H1 (cell line): ENCODE results near the gene PAPSS2. TPM values are rescaled to one million over a fixed set of nuclear protein-coding genes. Genes with fewer than 3 reads are reported as not detected.

Source experiments
- CTCF ChIA-PET: fragments of 300-600 bp; sonication (Branson Sonifier 250); formaldehyde crosslinking; loops from one replicate; lab custom pipeline; 2021; ENCODE audit not compliant: partially characterized antibody; lab: Charles Lee
- POLR2A ChIA-PET: fragments of 300-600 bp; sonication (Branson Sonifier 250); formaldehyde crosslinking; loops from one replicate; lab custom pipeline; 2021; ENCODE audit warnings: inconsistent platforms; ENCODE audit not compliant: partially characterized antibody; lab: Charles Lee
- DNase-seq, 2 experiments: peaks; one replicate each; pipeline versions ENCODE4 v3.0.0 to v3.0.0-alpha.2; 2010 to 2022; ENCODE audit warnings: low spot score in 2 of 2, low read depth in 1 of 2, mixed read lengths in 1 of 2
- FAIRE-seq: peaks from 2 replicates; lab custom pipeline; 2011; peaks lifted over from hg19 to GRCh38; lab: Jason Lieb, UNC
- H2AFZ ChIP-seq: 2 replicates; pipeline ENCODE4 v1.8.1; 2012; ENCODE audit warnings: low read length, inconsistent platforms
- H2AK5ac ChIP-seq: 2 replicates; pipeline ENCODE4 v1.6.1; 2013; ENCODE audit warnings: low read depth, low read length
- H2BK120ac ChIP-seq: replicated peaks from 2 replicates; pipeline ENCODE3; 2013; ENCODE audit warnings: low read depth, low read length, inconsistent platforms
- H2BK12ac ChIP-seq: 2 replicates; pipeline ENCODE4 v1.6.1; 2013; ENCODE audit warnings: low read depth, low read length
- H2BK15ac ChIP-seq: 2 replicates; pipeline ENCODE4 v1.6.1; 2013; ENCODE audit warnings: low read length
- H2BK20ac ChIP-seq: 2 replicates; pipeline ENCODE4 v1.6.1; 2013; ENCODE audit warnings: low read length
- H2BK5ac ChIP-seq: 2 replicates; pipeline ENCODE4 v1.6.1; 2013; ENCODE audit warnings: low read depth, low read length
- H3K14ac ChIP-seq: 2 replicates; pipeline ENCODE4 v1.6.1; 2013; ENCODE audit warnings: inconsistent platforms; ENCODE audit not compliant: insufficient read length
- H3K18ac ChIP-seq: 2 replicates; pipeline ENCODE4 v1.6.1; 2013; ENCODE audit warnings: low read length; ENCODE audit errors: extremely low read depth
- H3K23ac ChIP-seq: 2 replicates; pipeline ENCODE4 v1.6.1; 2013; ENCODE audit warnings: inconsistent platforms; ENCODE audit not compliant: insufficient read length
- H3K23me2 ChIP-seq: 2 replicates; pipeline ENCODE4 v1.6.1; 2013; ENCODE audit warnings: low read depth, low read length
- H3K27ac ChIP-seq: 2 replicates; pipeline ENCODE4 v1.6.1; 2011; ENCODE audit warnings: low read depth, low read length, inconsistent platforms
- H3K27me3 ChIP-seq, 4 experiments: replicated peaks in 1 of 4; 1 replicate in 1 of 4; 2 replicates in 3 of 4; pipeline versions ENCODE4 v1.6.1 to v1.8.1; 2011 to 2013; ENCODE audit warnings: low read length in 3 of 4, mild to moderate bottlenecking in 3 of 4, inconsistent platforms in 2 of 4, mixed read lengths in 2 of 4, moderate library complexity in 1 of 4; ENCODE audit not compliant: control insufficient read depth in 3 of 4, insufficient read depth in 3 of 4; ENCODE audit errors: extremely low read depth in 1 of 4
- H3K36me3 ChIP-seq, 4 experiments: 2 replicates each; pipeline versions ENCODE4 v1.6.1 to v1.8.1; 2011 to 2013; ENCODE audit warnings: mild to moderate bottlenecking in 4 of 4, low read length in 3 of 4, moderate library complexity in 2 of 4, control low read depth in 1 of 4, inconsistent platforms in 1 of 4; ENCODE audit not compliant: insufficient read depth in 4 of 4, control insufficient read depth in 2 of 4
- H3K4ac ChIP-seq: replicated peaks from 2 replicates; pipeline ENCODE3; 2013; ENCODE audit warnings: low read length, low read depth, mixed read lengths, inconsistent platforms; ENCODE audit not compliant: insufficient read length
- H3K4me1 ChIP-seq, 4 experiments: replicated peaks in 1 of 4; 1 replicate in 1 of 4; 2 replicates in 3 of 4; pipeline versions ENCODE4 v1.6.1 to v1.8.1; 2011 to 2013; ENCODE audit warnings: low read length in 3 of 4, inconsistent platforms in 2 of 4, mixed read lengths in 1 of 4; ENCODE audit not compliant: insufficient read depth in 4 of 4, control insufficient read depth in 3 of 4
- H3K4me2 ChIP-seq, 2 experiments: 2 replicates each; pipeline versions ENCODE4 v1.6.1 to v1.8.1; 2011 to 2013; ENCODE audit warnings: low read depth in 2 of 2, low read length in 2 of 2, control low read depth in 1 of 2, inconsistent platforms in 1 of 2, mild to moderate bottlenecking in 1 of 2; ENCODE audit not compliant: insufficient read depth in 1 of 2
- H3K4me3 ChIP-seq, 4 experiments: fragments of 200-600, 300-600 bp in 1 of 4; sonication (generic), shearing (Covaris generic), sonication (Bioruptor Twin) in 1 of 4; 2 replicates each; pipeline versions ENCODE4 v1.5.1 to v1.8.1; 2011 to 2016; ENCODE audit warnings: low read length in 4 of 4, low read depth in 3 of 4, control low read depth in 2 of 4, inconsistent platforms in 2 of 4, mild to moderate bottlenecking in 2 of 4, mixed read lengths in 1 of 4, moderate library complexity in 1 of 4; ENCODE audit not compliant: insufficient read depth in 2 of 4; ENCODE audit errors: extremely low read depth in 1 of 4
- H3K56ac ChIP-seq: replicated peaks from 2 replicates; pipeline ENCODE3; 2013; ENCODE audit warnings: low read depth, mild to moderate bottlenecking, mixed read lengths, low read length, inconsistent platforms; ENCODE audit not compliant: insufficient read length
- H3K79me1 ChIP-seq: 2 replicates; pipeline ENCODE4 v1.6.1; 2013; ENCODE audit warnings: low read depth, low read length, control low read depth
- H3K79me2 ChIP-seq, 2 experiments: 2 replicates each; pipeline versions ENCODE4 v1.6.1 to v1.8.1; 2012 to 2013; ENCODE audit warnings: low read length in 2 of 2, mild to moderate bottlenecking in 2 of 2, inconsistent platforms in 1 of 2; ENCODE audit not compliant: insufficient read depth in 2 of 2, control insufficient read depth in 1 of 2
- H3K9ac ChIP-seq, 4 experiments: replicated peaks in 1 of 4; 1 replicate in 1 of 4; 2 replicates in 3 of 4; pipeline versions ENCODE4 v1.6.1 to v1.8.1; 2011 to 2013; ENCODE audit warnings: low read depth in 3 of 4, low read length in 3 of 4, control low read depth in 2 of 4, mild to moderate bottlenecking in 2 of 4, moderate library complexity in 2 of 4, inconsistent platforms in 1 of 4; ENCODE audit errors: extremely low read depth in 1 of 4
- H3K9me3 ChIP-seq, 2 experiments: 2 replicates each; pipeline versions ENCODE4 v1.6.1 to v1.8.1; 2012 to 2013; ENCODE audit warnings: mild to moderate bottlenecking in 2 of 2, moderate library complexity in 2 of 2, control low read depth in 1 of 2, inconsistent platforms in 1 of 2, low read depth in 1 of 2, low read length in 1 of 2, mixed read lengths in 1 of 2; ENCODE audit not compliant: insufficient read depth in 2 of 2
- H4K20me1 ChIP-seq, 2 experiments: replicated peaks in 1 of 2; 2 replicates each; pipeline versions ENCODE3 to v1.8.1; 2011 to 2013; ENCODE audit warnings: inconsistent platforms in 2 of 2, low read length in 2 of 2, mild to moderate bottlenecking in 1 of 2; ENCODE audit not compliant: insufficient read depth in 2 of 2, control insufficient read depth in 1 of 2
- H4K5ac ChIP-seq: 2 replicates; pipeline ENCODE4 v1.6.1; 2013; ENCODE audit warnings: low read length, low read depth, mixed read lengths, inconsistent platforms; ENCODE audit not compliant: insufficient read length
- H4K8ac ChIP-seq: 2 replicates; pipeline ENCODE4 v1.8.0; 2013; ENCODE audit warnings: mild to moderate bottlenecking, moderate library complexity, low read length, inconsistent platforms; ENCODE audit not compliant: insufficient read depth; ENCODE audit errors: extremely low read depth
- H4K91ac ChIP-seq: replicated peaks from 2 replicates; pipeline ENCODE3; 2013; ENCODE audit warnings: low read length, mixed read lengths, inconsistent platforms; ENCODE audit not compliant: insufficient read length
- POU5F1 ChIP-seq: IDR thresholded peaks from 2 replicates; pipeline ENCODE4 v1.6.1; 2011; ENCODE audit warnings: low read depth, mild to moderate bottlenecking, low read length, moderate library complexity
- WGBS, 2 experiments: shearing (Covaris generic) in 1 of 2; methylation state at CpG; one replicate each; pipeline versions ENCODE4 v1.1.6 to v1.1.7; 2013 to 2015; ENCODE audit warnings: low lambda C conversion rate in 2 of 2, mixed read lengths in 2 of 2, inconsistent platforms in 1 of 2, low coverage in 1 of 2, missing lambda C conversion rate in 1 of 2; ENCODE audit not compliant: insufficient replicate concordance in 2 of 2, insufficient coverage in 1 of 2, insufficient read length in 1 of 2; ENCODE audit errors: extremely low coverage in 1 of 2, missing lambda C conversion rate in 1 of 2; 5-methylcytosine and 5-hydroxymethylcytosine counted together
- polyA plus RNA-seq, 7 experiments: library from polyadenylated mRNA; depleted of rRNA in 3 of 7; stranded (reverse) in 5 of 7; unstranded in 2 of 7; fragments of >200 nt in 5 of 7; fragments of 200-250 nt in 2 of 7; gene quantifications; 1 replicate in 5 of 7; 2 replicates in 1 of 7; 4 replicates in 1 of 7; pipeline versions ENCODE4 v1.2.1 to v1.2.3, GENCODE V29; 2011 to 2013; ENCODE audit warnings: missing spikeins in 2 of 7, mixed read lengths in 2 of 7
- total RNA-seq: library from RNA; stranded (reverse); fragmentation: NEBNext Ultra II Directional; extraction: Animal tissue kit (Norgen Biotek cat#: 25700); gene quantifications from 2 replicates; pipeline ENCODE4 v1.2.1, GENCODE V29; 2021
- TF ChIP-seq, protein P1 (sequence below): IDR thresholded peaks from 2 replicates; pipeline ENCODE4 v1.6.1; 2011; ENCODE audit warnings: low read depth, mild to moderate bottlenecking, low read length; ENCODE audit not compliant: insufficient read depth
- TF ChIP-seq, protein P2 (sequence below): IDR thresholded peaks from 2 replicates; pipeline ENCODE4 v1.6.1; 2012; ENCODE audit warnings: inconsistent platforms
- TF ChIP-seq, protein P3 (sequence below): IDR thresholded peaks from 2 replicates; pipeline ENCODE4 v1.6.1; 2012; ENCODE audit warnings: inconsistent platforms
- TF ChIP-seq, protein P4 (sequence below), 3 experiments: IDR thresholded peaks; 1 replicate in 2 of 3; 2 replicates in 1 of 3; pipeline versions ENCODE4 v1.5.1 to v1.6.1; 2011; ENCODE audit warnings: low read length in 3 of 3, mild to moderate bottlenecking in 3 of 3, inconsistent platforms in 2 of 3, low read depth in 1 of 3, moderate library complexity in 1 of 3; ENCODE audit not compliant: insufficient read depth in 1 of 3; ENCODE audit errors: control extremely low read depth in 1 of 3

The PAPSS2 gene
- total and polyA plus RNA-seq, 2 of the 8 experiments (the other 6 are each of a cell fraction or from before 2014, with no cell fraction given) = 7.6 to 20.2 TPM

DNA sequence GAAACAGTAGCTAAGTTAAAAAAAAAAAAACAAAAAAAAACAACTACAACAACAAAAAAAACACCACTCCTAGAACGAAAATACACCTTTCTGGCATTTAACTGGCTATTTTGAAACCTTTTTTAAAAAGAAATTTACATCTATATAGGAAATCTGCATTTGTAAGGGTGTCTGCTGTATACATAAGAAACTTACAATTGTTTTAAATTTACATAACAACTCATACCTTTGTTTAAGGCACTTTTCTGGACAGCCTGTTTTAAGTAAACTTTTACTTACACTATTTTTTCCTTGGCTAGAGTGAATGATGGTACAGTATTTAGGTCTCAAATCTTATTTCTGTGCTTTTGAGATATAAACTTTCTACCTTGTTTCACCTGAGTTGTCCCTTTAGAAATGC is 34.0 kb upstream of the PAPSS2 start:
- peak overlapping the region; percentile 92 for H2BK120ac ChIP-seq
- POLR2A ChIA-PET = interaction anchor here (0.7 to 3.3 kb wide), 4 partner anchors 12 to 192 kb away, joined by 3 to 8 read pairs (median 4); partner anchors contain the start of genes ATAD1 and PAPSS2
- TF ChIP-seq, protein P1, sequence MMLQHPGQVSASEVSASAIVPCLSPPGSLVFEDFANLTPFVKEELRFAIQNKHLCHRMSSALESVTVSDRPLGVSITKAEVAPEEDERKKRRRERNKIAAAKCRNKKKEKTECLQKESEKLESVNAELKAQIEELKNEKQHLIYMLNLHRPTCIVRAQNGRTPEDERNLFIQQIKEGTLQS = no peak
- TF ChIP-seq, protein P2, sequence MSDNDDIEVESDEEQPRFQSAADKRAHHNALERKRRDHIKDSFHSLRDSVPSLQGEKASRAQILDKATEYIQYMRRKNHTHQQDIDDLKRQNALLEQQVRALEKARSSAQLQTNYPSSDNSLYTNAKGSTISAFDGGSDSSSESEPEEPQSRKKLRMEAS = no peak
- TF ChIP-seq, protein P3, sequence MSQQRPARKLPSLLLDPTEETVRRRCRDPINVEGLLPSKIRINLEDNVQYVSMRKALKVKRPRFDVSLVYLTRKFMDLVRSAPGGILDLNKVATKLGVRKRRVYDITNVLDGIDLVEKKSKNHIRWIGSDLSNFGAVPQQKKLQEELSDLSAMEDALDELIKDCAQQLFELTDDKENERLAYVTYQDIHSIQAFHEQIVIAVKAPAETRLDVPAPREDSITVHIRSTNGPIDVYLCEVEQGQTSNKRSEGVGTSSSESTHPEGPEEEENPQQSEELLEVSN = no peak
- TF ChIP-seq, protein P4, sequence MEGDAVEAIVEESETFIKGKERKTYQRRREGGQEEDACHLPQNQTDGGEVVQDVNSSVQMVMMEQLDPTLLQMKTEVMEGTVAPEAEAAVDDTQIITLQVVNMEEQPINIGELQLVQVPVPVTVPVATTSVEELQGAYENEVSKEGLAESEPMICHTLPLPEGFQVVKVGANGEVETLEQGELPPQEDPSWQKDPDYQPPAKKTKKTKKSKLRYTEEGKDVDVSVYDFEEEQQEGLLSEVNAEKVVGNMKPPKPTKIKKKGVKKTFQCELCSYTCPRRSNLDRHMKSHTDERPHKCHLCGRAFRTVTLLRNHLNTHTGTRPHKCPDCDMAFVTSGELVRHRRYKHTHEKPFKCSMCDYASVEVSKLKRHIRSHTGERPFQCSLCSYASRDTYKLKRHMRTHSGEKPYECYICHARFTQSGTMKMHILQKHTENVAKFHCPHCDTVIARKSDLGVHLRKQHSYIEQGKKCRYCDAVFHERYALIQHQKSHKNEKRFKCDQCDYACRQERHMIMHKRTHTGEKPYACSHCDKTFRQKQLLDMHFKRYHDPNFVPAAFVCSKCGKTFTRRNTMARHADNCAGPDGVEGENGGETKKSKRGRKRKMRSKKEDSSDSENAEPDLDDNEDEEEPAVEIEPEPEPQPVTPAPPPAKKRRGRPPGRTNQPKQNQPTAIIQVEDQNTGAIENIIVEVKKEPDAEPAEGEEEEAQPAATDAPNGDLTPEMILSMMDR (IDR thresholded peaks at IDR 0.05; ENCODE audit: control extremely low read depth in 1 of 3, insufficient read depth in 1 of 3, low read depth in 1 of 3, low read length in 3 of 3) = no peak
- TF ChIP-seq POU5F1 = peak; percentile 80; the same call in 1 of the 2 replicates

More for the DNA sequence above, 34.0 kb upstream of the PAPSS2 start:
- no peak overlapping the region for H2AK5ac ChIP-seq
- H3K14ac ChIP-seq = no peak overlapping the region
- no peak overlapping the region for H2BK15ac ChIP-seq
- H3K23ac ChIP-seq = no peak overlapping the region
- peak overlapping the region; percentile 23 to 47; a peak in 3 of 4 replicates for H3K4me2 ChIP-seq
- H2BK5ac ChIP-seq = peak overlapping the region; percentile 89; the same call in 1 of the 2 replicates
- WGBS, 2 experiments = 0% methylated on average over 1 of the region's 1 CpG; no CpG with 5 or more reads in 1 of the 2 experiments
- peak overlapping the region; percentile 56; the same call in 1 of the 2 replicates for H3K27ac ChIP-seq
- H3K36me3 ChIP-seq = no peaks in the 10 kb centered on the region
- H4K5ac ChIP-seq = peak overlapping the region; percentile 92
- CTCF ChIA-PET = interaction anchor here (1.0 kb wide), 2 partner anchors 31 to 108 kb away, joined by 4 read pairs; no protein-coding TSS in a partner anchor
- no peak overlapping the region for H3K4ac ChIP-seq
- no peak overlapping the region for H3K56ac ChIP-seq
- no peaks in the 10 kb centered on the region for H3K27me3 ChIP-seq
- no peak overlapping the region for H4K8ac ChIP-seq
- H2BK20ac ChIP-seq = peak overlapping the region; percentile 88
- H3K79me2 ChIP-seq = no peaks in the 10 kb centered on the region
- H4K91ac ChIP-seq = peak overlapping the region; percentile 25
- no peak overlapping the region; the same call in 1 of the 2 replicates for H2BK12ac ChIP-seq
- no peaks in the 10 kb centered on the region for H3K23me2 ChIP-seq
- no peak overlapping the region for H2AFZ ChIP-seq
- no peaks in the 10 kb centered on the region for H4K20me1 ChIP-seq
- peak overlapping the region in 2 of 4 experiments; percentile 20 to 43; a peak in 3 of 8 replicates for H3K4me3 ChIP-seq
- H3K4me1 ChIP-seq = peaks cover 9 to 20% (median 12%) of the 10 kb centered on the region in 4 experiments; a peak in 6 of 7 replicates
- H3K9ac ChIP-seq = no peak overlapping the region; a peak in 1 of 7 replicates
- H3K79me1 ChIP-seq = no peaks in the 10 kb centered on the region
- no peaks in the 10 kb centered on the region for H3K9me3 ChIP-seq
- H3K18ac ChIP-seq = no peak overlapping the region; the same call in 1 of the 2 replicates
- DNase-seq (no peak), FAIRE-seq (peak; percentile 84)
